ENCODE results near the gene NPTXR. TPM values are rescaled to one million over a fixed set of nuclear protein-coding genes. Genes with fewer than 3 reads are reported as not detected.

NPTXR gene
- total and polyA plus RNA-seq, 2 experiments from 2014 or later, result 0.99 to 2.7 TPM

- Histone ChIP-seq H3K79me2 (ENCODE audit: insufficient read depth) (peaks cover 9% of the 10 kb centered on the region), H3K9me2 (ENCODE audit: insufficient read depth) (no peaks in the 10 kb centered on the region), H3K9me3 (ENCODE audit: low read depth) (no peaks in the 10 kb centered on the region), H3K27ac (peak overlapping the region; percentile 42), H3F3A (ENCODE audit: insufficient read depth) (no peaks in the 10 kb centered on the region), H2AFZ (peak overlapping the region; percentile 96), H4K20me1 (ENCODE audit: insufficient read depth) (no peaks in the 10 kb centered on the region), H3K4me2 (ENCODE audit: unreplicated experiment) (peak overlapping the region; percentile 97), H3K4me3 (peak overlapping the region; percentile 79), H3K27me3 (replicated peaks; ENCODE audit: insufficient read depth) (no peaks in the 10 kb centered on the region), H3K9ac (peak overlapping the region; percentile 86), H3K4me1 (ENCODE audit: insufficient read depth) (peaks cover 6% of the 10 kb centered on the region), H3K36me3 (ENCODE audit: low read depth) (no peaks in the 10 kb centered on the region)
- in situ Hi-C loops (cut with MboI), result loop anchor here (10.0 kb wide), 2 partner anchors 132 to 242 kb away; no protein-coding TSS in a partner anchor
- 1 to 2% methylated on average over 15 to 30 of the region's 37 CpGs for WGBS, 2 experiments (ENCODE audit: low coverage in 1 of 2, low lambda C conversion rate in 2 of 2, missing lambda C conversion rate in 2 of 2)
- peak; percentile 73 for DNase-seq
- TF ChIP-seq EZH2 (IDR thresholded peaks at IDR 0.05; ENCODE audit: insufficient read depth, poor library complexity, severe bottlenecking) (no peak), EZH2phosphoT487 (IDR thresholded peaks at IDR 0.05; ENCODE audit: insufficient read depth, low read depth) (no peak)
Measured at GRCh38 chr22:38872831-38873248, 29.0 kb upstream of the NPTXR start.

GRCh38 chr22:38872172-38872830, 28.5 kb upstream of the NPTXR start, which contains the start of gene CBX6:
CBX6 (minus strand) TSS chr22:38872216; CDS start chr22:38872190, 26 bp downstream.
- peak; percentile 98 for DNase-seq
- H3K4me3 ChIP-seq, result peak within 1 kb of the TSS; percentile 79
- 0 to 2% methylated on average over 65 to 66 of the region's 73 CpGs for WGBS, 2 experiments (ENCODE audit: low coverage in 1 of 2, low lambda C conversion rate in 2 of 2, missing lambda C conversion rate in 2 of 2)
- peaks cover 6% of the 10 kb centered on the region for H3K4me1 ChIP-seq (ENCODE audit: insufficient read depth)
- H3K9ac ChIP-seq, result peak within 1 kb of the TSS; percentile 86
- peak within 1 kb of the TSS; percentile 96 for H2AFZ ChIP-seq
- TF ChIP-seq EZH2 (IDR thresholded peaks at IDR 0.05; ENCODE audit: insufficient read depth, poor library complexity, severe bottlenecking) (no peak), EZH2phosphoT487 (IDR thresholded peaks at IDR 0.05; ENCODE audit: insufficient read depth, low read depth) (no peak)
- no peaks in the 10 kb centered on the region for H3K9me3 ChIP-seq (ENCODE audit: low read depth)
- H3K9me2 ChIP-seq (ENCODE audit: insufficient read depth), result no peaks in the 10 kb centered on the region
- no peaks in the 10 kb centered on the region for H3F3A ChIP-seq (ENCODE audit: insufficient read depth)
- peak within 1 kb of the TSS; percentile 97 for H3K4me2 ChIP-seq (ENCODE audit: unreplicated experiment)
- peak within 1 kb of the TSS; percentile 42 for H3K27ac ChIP-seq
- H3K36me3 ChIP-seq (ENCODE audit: low read depth), result no peaks in the 10 kb centered on the region
- H3K27me3 ChIP-seq (replicated peaks; ENCODE audit: insufficient read depth), result no peaks in the 10 kb centered on the region
- peaks cover 9% of the 10 kb centered on the region for H3K79me2 ChIP-seq (ENCODE audit: insufficient read depth)
- no peaks in the 10 kb centered on the region for H4K20me1 ChIP-seq (ENCODE audit: insufficient read depth)
- in situ Hi-C loops (cut with MboI), result loop anchor here (10.0 kb wide), 2 partner anchors 132 to 242 kb away; no protein-coding TSS in a partner anchor

GRCh38 chr22:38871360-38872171, 27.7 kb upstream of the NPTXR start:
- 2% methylated on average over 36 to 74 of the region's 77 CpGs for WGBS, 2 experiments (ENCODE audit: low coverage in 1 of 2, low lambda C conversion rate in 2 of 2, missing lambda C conversion rate in 2 of 2)
- H3F3A ChIP-seq (ENCODE audit: insufficient read depth), result no peaks in the 10 kb centered on the region
- no peaks in the 10 kb centered on the region for H3K9me3 ChIP-seq (ENCODE audit: low read depth)
- no peaks in the 10 kb centered on the region for H3K27me3 ChIP-seq (replicated peaks; ENCODE audit: insufficient read depth)
- TF ChIP-seq EZH2phosphoT487 (IDR thresholded peaks at IDR 0.05; ENCODE audit: insufficient read depth, low read depth), result no peak
- no peak for TF ChIP-seq EZH2 (IDR thresholded peaks at IDR 0.05; ENCODE audit: insufficient read depth, poor library complexity, severe bottlenecking)
- peak overlapping the region; percentile 79 for H3K4me3 ChIP-seq
- peak overlapping the region; percentile 84 for H3K9ac ChIP-seq
- H2AFZ ChIP-seq, result peak overlapping the region; percentile 84
- peak overlapping the region; percentile 28; the same call in 1 of the 2 replicates for H3K27ac ChIP-seq
- H3K79me2 ChIP-seq (ENCODE audit: insufficient read depth), result peaks cover 9% of the 10 kb centered on the region
- H3K4me2 ChIP-seq (ENCODE audit: unreplicated experiment), result peak overlapping the region; percentile 78
- peaks cover 6% of the 10 kb centered on the region for H3K4me1 ChIP-seq (ENCODE audit: insufficient read depth)
- no peaks in the 10 kb centered on the region for H3K9me2 ChIP-seq (ENCODE audit: insufficient read depth)
- H4K20me1 ChIP-seq (ENCODE audit: insufficient read depth), result no peaks in the 10 kb centered on the region
- peak; percentile 64 for DNase-seq
- H3K36me3 ChIP-seq (ENCODE audit: low read depth), result no peaks in the 10 kb centered on the region
- in situ Hi-C loops (cut with MboI), result loop anchor here (10.0 kb wide), 2 partner anchors 133 to 243 kb away; no protein-coding TSS in a partner anchor

DNA sequence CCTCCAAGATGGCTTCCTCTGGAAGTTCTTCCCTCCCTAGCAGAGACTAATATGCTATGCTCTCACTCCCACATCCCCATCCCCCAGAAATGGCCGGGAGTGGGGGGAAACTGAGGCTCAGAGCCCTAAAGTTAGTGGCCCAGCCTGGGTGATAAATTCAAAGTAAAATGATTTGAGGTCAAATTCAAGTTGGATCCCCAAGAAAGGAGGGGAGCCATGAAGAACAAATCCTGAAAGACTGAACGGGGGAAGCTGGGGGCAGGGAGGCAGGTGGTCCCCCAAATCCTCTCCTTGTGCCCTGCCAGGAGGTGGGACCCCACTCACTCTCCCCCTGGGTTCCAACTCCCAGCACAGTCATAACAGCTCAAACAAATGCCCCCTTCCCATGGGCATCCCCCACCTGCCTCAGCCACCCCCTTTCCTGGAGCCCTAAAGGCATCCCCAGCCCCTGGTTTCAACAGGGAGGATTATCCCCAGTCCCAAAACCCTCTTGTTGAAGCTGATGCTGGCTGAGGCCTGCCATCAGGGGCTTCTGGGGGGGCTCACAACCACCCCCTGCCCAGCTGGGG, 27.0 kb upstream of the NPTXR start:
- peak overlapping the region; percentile 79 for H3K4me3 ChIP-seq
- no peaks in the 10 kb centered on the region for H3K27me3 ChIP-seq (replicated peaks; ENCODE audit: insufficient read depth)
- H3K9me3 ChIP-seq (ENCODE audit: low read depth), result no peaks in the 10 kb centered on the region
- H3K4me2 ChIP-seq (ENCODE audit: unreplicated experiment), result peak overlapping the region; percentile 78
- no peak overlapping the region for H3K27ac ChIP-seq
- H3K9me2 ChIP-seq (ENCODE audit: insufficient read depth), result no peaks in the 10 kb centered on the region
- in situ Hi-C loops (cut with MboI), result loop anchor here (10.0 kb wide), 2 partner anchors 134 to 244 kb away; no protein-coding TSS in a partner anchor
- H3K9ac ChIP-seq, result peak overlapping the region; percentile 84
- H3K4me1 ChIP-seq (ENCODE audit: insufficient read depth), result peaks cover 6% of the 10 kb centered on the region
- peak overlapping the region; percentile 84 for H2AFZ ChIP-seq
- 27 to 30% methylated on average over 2 of the region's 2 CpGs for WGBS, 2 experiments (ENCODE audit: low coverage in 1 of 2, low lambda C conversion rate in 2 of 2, missing lambda C conversion rate in 2 of 2)
- DNase-seq, result peak; percentile 29
- H3K36me3 ChIP-seq (ENCODE audit: low read depth), result no peaks in the 10 kb centered on the region
- TF ChIP-seq EZH2phosphoT487 (IDR thresholded peaks at IDR 0.05; ENCODE audit: insufficient read depth, low read depth), result no peak
- TF ChIP-seq EZH2 (IDR thresholded peaks at IDR 0.05; ENCODE audit: insufficient read depth, poor library complexity, severe bottlenecking), result no peak
- H4K20me1 ChIP-seq (ENCODE audit: insufficient read depth), result no peaks in the 10 kb centered on the region
- peaks cover 9% of the 10 kb centered on the region for H3K79me2 ChIP-seq (ENCODE audit: insufficient read depth)
- no peaks in the 10 kb centered on the region for H3F3A ChIP-seq (ENCODE audit: insufficient read depth)

All from GM23248 (cell line).